Measurements from ENCODE around the gene NFIX.

NFIX gene

DNA sequence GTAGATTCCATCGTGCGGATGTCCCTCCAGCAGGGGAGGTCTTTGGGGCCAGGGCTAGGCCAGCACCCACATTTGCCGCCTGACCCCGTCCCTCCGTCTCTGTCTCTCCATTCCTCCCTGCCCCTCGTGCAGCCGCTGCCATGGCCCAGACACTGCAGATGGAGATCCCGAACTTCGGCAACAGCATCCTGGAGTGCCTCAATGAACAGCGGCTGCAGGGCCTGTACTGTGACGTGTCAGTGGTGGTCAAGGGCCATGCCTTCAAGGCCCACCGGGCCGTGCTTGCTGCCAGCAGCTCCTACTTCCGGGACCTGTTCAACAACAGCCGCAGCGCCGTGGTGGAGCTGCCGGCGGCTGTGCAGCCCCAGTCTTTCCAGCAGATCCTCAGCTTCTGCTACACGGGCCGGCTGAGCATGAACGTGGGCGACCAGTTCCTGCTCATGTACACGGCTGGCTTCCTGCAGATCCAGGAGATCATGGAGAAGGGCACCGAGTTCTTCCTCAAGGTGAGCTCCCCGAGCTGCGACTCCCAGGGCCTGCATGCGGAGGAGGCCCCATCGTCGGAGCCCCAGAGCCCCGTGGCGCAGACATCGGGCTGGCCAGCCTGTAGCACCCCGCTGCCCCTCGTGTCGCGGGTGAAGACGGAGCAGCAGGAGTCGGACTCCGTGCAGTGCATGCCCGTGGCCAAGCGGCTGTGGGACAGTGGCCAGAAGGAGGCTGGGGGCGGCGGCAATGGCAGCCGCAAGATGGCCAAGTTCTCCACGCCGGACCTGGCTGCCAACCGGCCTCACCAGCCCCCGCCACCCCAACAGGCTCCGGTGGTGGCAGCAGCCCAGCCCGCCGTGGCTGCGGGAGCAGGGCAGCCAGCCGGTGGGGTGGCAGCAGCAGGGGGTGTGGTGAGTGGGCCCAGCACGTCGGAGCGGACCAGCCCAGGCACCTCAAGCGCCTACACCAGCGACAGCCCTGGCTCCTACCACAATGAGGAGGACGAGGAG lies 140.1 kb downstream of the NFIX start:
- H3K4me3 ChIP-seq (ENCODE audit: low read length), result no peak overlapping the region
- TF ChIP-seq, protein P1, sequence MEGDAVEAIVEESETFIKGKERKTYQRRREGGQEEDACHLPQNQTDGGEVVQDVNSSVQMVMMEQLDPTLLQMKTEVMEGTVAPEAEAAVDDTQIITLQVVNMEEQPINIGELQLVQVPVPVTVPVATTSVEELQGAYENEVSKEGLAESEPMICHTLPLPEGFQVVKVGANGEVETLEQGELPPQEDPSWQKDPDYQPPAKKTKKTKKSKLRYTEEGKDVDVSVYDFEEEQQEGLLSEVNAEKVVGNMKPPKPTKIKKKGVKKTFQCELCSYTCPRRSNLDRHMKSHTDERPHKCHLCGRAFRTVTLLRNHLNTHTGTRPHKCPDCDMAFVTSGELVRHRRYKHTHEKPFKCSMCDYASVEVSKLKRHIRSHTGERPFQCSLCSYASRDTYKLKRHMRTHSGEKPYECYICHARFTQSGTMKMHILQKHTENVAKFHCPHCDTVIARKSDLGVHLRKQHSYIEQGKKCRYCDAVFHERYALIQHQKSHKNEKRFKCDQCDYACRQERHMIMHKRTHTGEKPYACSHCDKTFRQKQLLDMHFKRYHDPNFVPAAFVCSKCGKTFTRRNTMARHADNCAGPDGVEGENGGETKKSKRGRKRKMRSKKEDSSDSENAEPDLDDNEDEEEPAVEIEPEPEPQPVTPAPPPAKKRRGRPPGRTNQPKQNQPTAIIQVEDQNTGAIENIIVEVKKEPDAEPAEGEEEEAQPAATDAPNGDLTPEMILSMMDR (conservative IDR thresholded peaks at IDR 0.05; ENCODE audit: low read depth, low read length), result no peak
- DNase-seq (ENCODE audit: low read depth), result no peak

DNA sequence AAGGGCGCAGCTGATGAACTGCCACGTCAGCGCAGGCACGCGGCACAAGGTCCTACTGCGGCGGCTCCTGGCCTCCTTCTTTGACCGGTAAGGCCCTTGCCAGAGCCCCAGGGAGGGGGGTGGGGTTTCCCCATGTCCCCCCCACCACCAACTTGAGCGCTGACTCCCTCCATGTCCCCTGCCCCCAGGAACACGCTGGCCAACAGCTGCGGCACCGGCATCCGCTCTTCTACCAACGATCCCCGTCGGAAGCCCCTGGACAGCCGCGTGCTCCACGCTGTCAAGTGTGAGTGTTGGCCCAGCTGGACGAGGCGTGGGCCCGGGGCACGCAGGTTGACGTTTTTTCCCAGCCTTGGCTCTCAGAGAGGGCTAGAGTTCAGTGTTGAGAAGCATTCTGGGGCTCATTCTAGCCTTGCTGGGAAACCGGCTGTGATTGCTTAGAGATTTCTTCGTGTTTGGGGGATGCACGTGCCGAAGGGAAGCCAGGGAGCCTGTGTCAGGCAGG lies 142.1 kb downstream of the NFIX start:
- DNase-seq (ENCODE audit: low read depth), result no peak
- no peak overlapping the region for H3K4me3 ChIP-seq (ENCODE audit: low read length)
- TF ChIP-seq, protein P1 (conservative IDR thresholded peaks at IDR 0.05; ENCODE audit: low read depth, low read length), result no peak

DNA sequence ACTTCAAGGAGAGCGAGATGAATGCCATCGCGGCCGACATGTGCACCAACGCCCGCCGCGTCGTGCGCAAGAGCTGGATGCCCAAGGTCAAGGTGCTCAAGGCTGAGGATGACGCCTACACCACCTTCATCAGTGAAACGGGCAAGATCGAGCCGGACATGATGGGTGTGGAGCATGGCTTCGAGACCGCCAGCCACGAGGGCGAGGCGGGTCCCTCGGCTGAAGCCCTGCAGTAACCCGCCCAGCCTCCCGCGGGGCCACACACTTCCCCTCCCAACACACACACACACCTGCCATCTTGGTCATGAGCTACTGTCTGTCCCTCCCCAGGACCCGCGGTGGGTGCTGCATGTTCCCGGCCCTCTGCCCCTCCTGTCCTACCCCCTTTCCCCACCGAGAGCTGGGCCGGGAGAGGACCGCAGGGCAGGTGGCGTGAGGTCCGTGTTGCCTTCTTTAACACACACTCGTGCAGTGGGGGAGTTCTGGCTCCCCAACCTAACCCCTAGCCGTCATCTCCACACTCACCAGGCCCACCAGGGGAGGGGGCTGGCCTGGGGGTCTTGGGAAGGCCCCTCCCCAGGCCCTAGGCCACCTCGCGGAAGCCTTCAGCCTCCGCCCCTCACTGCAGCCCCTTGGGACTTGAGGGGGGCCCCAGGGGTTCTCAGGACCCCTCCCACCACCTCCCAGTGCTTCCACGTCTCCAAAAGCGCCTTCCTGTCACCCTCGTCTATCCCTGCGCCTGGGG lies 143.1 kb downstream of the NFIX start:
- no peak for DNase-seq (ENCODE audit: low read depth)
- TF ChIP-seq, protein P1 (conservative IDR thresholded peaks at IDR 0.05; ENCODE audit: low read depth, low read length), result no peak

DNA sequence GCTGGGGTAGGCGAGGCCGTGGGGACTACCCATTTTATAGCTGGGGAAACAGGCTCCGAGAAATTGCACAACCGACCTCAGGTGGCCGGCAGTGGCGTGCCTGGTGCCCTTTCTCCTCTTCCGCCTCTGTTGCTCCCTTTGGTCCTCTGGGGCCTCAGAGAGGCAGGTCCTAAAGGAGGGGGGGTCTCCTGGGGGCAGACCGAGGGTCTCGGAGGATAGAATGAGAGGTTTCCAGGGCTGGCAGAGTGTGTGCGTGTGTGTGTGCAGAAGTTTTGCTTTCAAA lies 143.6 kb downstream of the NFIX start:
- DNase-seq (ENCODE audit: low read depth), result no peak
- H3K4me3 ChIP-seq (ENCODE audit: low read length), result no peak overlapping the region
- TF ChIP-seq, protein P1 (conservative IDR thresholded peaks at IDR 0.05; ENCODE audit: low read depth, low read length), result no peak

More for the DNA sequence above, 143.1 kb downstream of the NFIX start:
- no peak overlapping the region for H3K4me3 ChIP-seq (ENCODE audit: low read length)

DNA sequence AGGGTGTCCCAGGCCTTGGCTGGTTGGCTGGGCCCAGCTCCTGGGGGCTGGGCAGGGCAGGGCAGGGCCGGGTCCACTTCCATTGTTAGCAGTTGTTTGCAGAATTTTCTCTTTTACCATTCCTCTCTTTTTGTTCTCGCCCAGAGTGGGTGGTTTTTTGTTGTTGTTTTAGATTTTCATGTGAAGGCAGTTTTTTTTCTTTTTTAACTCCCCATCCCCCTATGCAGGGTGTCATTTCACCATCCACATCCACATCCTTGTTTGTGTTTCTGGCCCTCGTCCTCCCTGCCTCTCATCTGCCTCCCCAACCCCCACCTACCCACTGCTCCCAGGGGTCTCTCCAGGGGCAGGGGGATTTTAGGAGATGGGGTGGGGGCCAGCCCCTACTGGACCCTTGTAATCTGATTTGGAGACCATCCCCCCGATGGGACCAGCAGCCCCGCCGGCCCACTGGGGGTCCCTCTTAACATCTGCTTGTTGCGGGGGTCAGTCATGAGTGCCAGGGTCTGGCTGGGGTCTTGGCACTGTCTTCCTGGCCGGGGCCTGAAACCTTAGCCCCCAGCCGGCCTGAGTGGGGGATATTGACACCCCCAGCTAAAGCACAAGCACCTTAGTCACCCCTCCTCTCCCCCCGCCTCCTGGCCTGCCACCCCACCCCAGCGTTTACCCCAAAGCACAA lies 144.5 kb downstream of the NFIX start:
- TF ChIP-seq, protein P1 (conservative IDR thresholded peaks at IDR 0.05; ENCODE audit: low read depth, low read length), result no peak
- DNase-seq (ENCODE audit: low read depth), result no peak
- H3K4me3 ChIP-seq (ENCODE audit: low read length), result no peak overlapping the region

DNA sequence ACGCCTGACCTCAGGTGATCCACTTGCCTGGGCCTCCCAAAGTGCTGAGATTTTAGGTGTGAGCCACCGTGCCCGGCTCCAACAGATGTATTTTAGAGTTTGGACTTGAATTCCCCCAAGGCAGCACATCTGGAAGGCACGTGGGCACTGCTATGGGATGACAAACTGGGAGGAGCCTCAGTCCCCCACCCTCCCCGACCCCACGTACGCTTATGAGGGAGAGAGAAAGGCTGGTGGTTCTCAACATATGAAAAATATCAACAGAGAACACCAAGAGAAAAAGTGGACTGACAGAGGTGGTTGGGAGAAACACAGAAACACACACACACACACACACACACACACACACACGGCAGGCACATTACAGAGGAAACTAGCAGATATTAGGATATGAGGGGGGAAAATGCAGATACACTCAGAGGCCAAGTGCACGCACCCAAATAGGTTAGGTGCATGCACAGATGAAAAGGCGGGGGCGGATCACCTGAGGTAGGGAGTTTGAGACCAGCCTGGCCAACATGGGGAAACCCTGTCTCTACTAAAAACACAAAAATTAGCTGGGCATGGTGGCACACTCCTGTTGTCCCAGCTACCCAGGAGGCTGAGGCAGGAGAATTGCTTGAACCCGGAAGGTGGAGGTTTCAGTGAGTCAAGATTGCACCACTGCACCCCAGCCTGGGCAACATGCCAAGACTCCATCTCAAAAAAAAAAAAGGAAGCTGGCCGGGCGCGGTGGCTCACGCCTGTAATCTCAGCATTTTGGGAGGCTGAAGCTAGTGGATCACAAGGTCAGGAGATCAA lies 151.7 kb downstream of the NFIX start:
- TF ChIP-seq, protein P1 (conservative IDR thresholded peaks at IDR 0.05; ENCODE audit: low read depth, low read length), result no peak
- no peak for DNase-seq (ENCODE audit: low read depth)
- H3K4me3 ChIP-seq (ENCODE audit: low read length), result no peak overlapping the region

Measured in retinal pigment epithelial cell (primary cell).